MM.1S (cell line): ENCODE measurements around the gene HDGF.

ENCODE experiments used
- DNase-seq: peaks from one replicate; pipeline ENCODE4 v3.0.0-alpha.2; 2015
- H2AFZ ChIP-seq: fragments of 300-600 bp; sonication (generic); 2 replicates; pipeline ENCODE4 v1.6.0; 2016; ENCODE audit warnings: antibody characterized with exemption, low read length
- H3F3A ChIP-seq: fragments of 300-600 bp; sonication (generic); 2 replicates; pipeline ENCODE4 v1.6.1; 2016; ENCODE audit warnings: mild to moderate bottlenecking, antibody characterized with exemption, low read length, moderate library complexity, mixed read lengths; ENCODE audit not compliant: insufficient read depth
- H3K27ac ChIP-seq: fragments of 300-600 bp; sonication (generic); 2 replicates; pipeline ENCODE4 v1.5.1; 2016; ENCODE audit warnings: mild to moderate bottlenecking, low read length
- H3K27me3 ChIP-seq: fragments of 300-600 bp; sonication (generic); replicated peaks from 2 replicates; pipeline ENCODE4 v1.6.0; 2016; ENCODE audit warnings: low read length; ENCODE audit not compliant: insufficient read depth
- H3K36me3 ChIP-seq: fragments of 300-600 bp; sonication (generic); replicated peaks from 2 replicates; pipeline ENCODE4 v1.6.1; 2016; ENCODE audit warnings: mild to moderate bottlenecking, low read length, mixed read lengths; ENCODE audit not compliant: insufficient read depth
- H3K4me1 ChIP-seq: fragments of 300-600 bp; sonication (generic); 2 replicates; pipeline ENCODE4 v1.6.1; 2016; ENCODE audit warnings: low read length, mixed read lengths
- H3K4me2 ChIP-seq: fragments of 300-600 bp; sonication (generic); 2 replicates; pipeline ENCODE4 v1.6.0; 2016; ENCODE audit warnings: low read depth, low read length
- H3K4me3 ChIP-seq: fragments of 300-600 bp; sonication (generic); 2 replicates; pipeline ENCODE4 v1.5.1; 2016; ENCODE audit warnings: low read length, mixed read lengths
- H3K79me2 ChIP-seq: fragments of 300-600 bp; sonication (generic); 2 replicates; pipeline ENCODE4 v1.6.1; 2016; ENCODE audit warnings: mixed run types, low read length, mixed read lengths
- H3K9ac ChIP-seq: fragments of 300-600 bp; sonication (generic); 2 replicates; pipeline ENCODE4 v1.6.1; 2016; ENCODE audit warnings: low read length, mixed read lengths
- H3K9me2 ChIP-seq: fragments of 300-600 bp; sonication (generic); replicated peaks from 2 replicates; pipeline ENCODE4 v1.6.1; 2016; ENCODE audit warnings: mild to moderate bottlenecking, low read length, mixed read lengths; ENCODE audit not compliant: insufficient read depth
- H3K9me3 ChIP-seq: fragments of 300-600 bp; sonication (generic); replicated peaks from 2 replicates; pipeline ENCODE4 v1.6.1; 2016; ENCODE audit warnings: mild to moderate bottlenecking, low read length, mixed read lengths; ENCODE audit not compliant: insufficient read depth
- H4K20me1 ChIP-seq: fragments of 300-600 bp; sonication (generic); 2 replicates; pipeline ENCODE4 v1.6.1; 2016; ENCODE audit warnings: mild to moderate bottlenecking, low read length, moderate library complexity, mixed read lengths; ENCODE audit not compliant: insufficient read depth
- CTCF ChIP-seq: fragments of 300-600 bp; sonication (generic); IDR thresholded peaks from 2 replicates; pipeline ENCODE4 v1.5.1; 2016; ENCODE audit warnings: antibody characterized with exemption, low read length, mixed read lengths
- EZH2 ChIP-seq: fragments of 300-600 bp; sonication (generic); optimal IDR thresholded peaks from 2 replicates; pipeline ENCODE3; 2017; ENCODE audit warnings: low read depth, mild to moderate bottlenecking, antibody characterized with exemption, low read length, mixed read lengths
- EZH2phosphoT487 ChIP-seq: fragments of 300-600 bp; sonication (generic); IDR thresholded peaks from 2 replicates; pipeline ENCODE4 v1.6.1; 2018; ENCODE audit warnings: antibody characterized with exemption, low read length

Gene HDGF

GRCh38 chr1:156706657-156707416 is 44.6 kb downstream of the HDGF start:
- no peak overlapping the region for H3K9ac ChIP-seq
- peaks cover 56% of the 10 kb centered on the region for H3K27me3 ChIP-seq
- peak overlapping the region; percentile 54 for H3K4me3 ChIP-seq
- H3K79me2 ChIP-seq = no peaks in the 10 kb centered on the region
- no peaks in the 10 kb centered on the region; the same call in 1 of the 2 replicates for H3F3A ChIP-seq
- H2AFZ ChIP-seq = peak overlapping the region; percentile 59
- no peaks in the 10 kb centered on the region for H3K36me3 ChIP-seq
- H3K4me2 ChIP-seq = peak overlapping the region; percentile 96
- H3K4me1 ChIP-seq = peaks cover 16% of the 10 kb centered on the region
- H4K20me1 ChIP-seq = no peaks in the 10 kb centered on the region
- H3K9me2 ChIP-seq = no peaks in the 10 kb centered on the region
- no peak for TF ChIP-seq EZH2
- no peak for TF ChIP-seq CTCF
- TF ChIP-seq EZH2phosphoT487 = no peak
- no peak for DNase-seq
- no peak overlapping the region for H3K27ac ChIP-seq
- no peaks in the 10 kb centered on the region for H3K9me3 ChIP-seq

GRCh38 chr1:156705918-156706656 is 45.4 kb downstream of the HDGF start:
- Histone ChIP-seq H3K27ac (no peak overlapping the region), H3K4me1 (peaks cover 16% of the 10 kb centered on the region), H3F3A (no peaks in the 10 kb centered on the region; the same call in 1 of the 2 replicates), H3K27me3 (peaks cover 63% of the 10 kb centered on the region), H2AFZ (peak overlapping the region; percentile 60), H3K9ac (no peak overlapping the region; the same call in 1 of the 2 replicates), H3K9me3 (no peaks in the 10 kb centered on the region), H3K4me2 (peak overlapping the region; percentile 96), H3K4me3 (peak overlapping the region; percentile 54), H3K9me2 (no peaks in the 10 kb centered on the region), H3K36me3 (no peaks in the 10 kb centered on the region), H4K20me1 (no peaks in the 10 kb centered on the region), H3K79me2 (no peaks in the 10 kb centered on the region)
- peak; percentile 39 for DNase-seq
- TF ChIP-seq EZH2phosphoT487 (no peak), CTCF (peak; percentile 97)

GRCh38 chr1:156705321-156705917 is 46.1 kb downstream of the HDGF start, which contains the start of gene CRABP2:
Gene CRABP2, minus strand, starts transcription at chr1:156705583. Its CDS starts 137 bp downstream, at chr1:156705446.
- TF ChIP-seq CTCF (no peak), EZH2 (no peak), EZH2phosphoT487 (no peak)
- DNase-seq = no peak

More at GRCh38 chr1:156705321-156705917, 46.1 kb downstream of the HDGF start, which contains the start of gene CRABP2:
- Histone ChIP-seq H3K36me3 (no peaks in the 10 kb centered on the region), H3F3A (no peaks in the 10 kb centered on the region; the same call in 1 of the 2 replicates), H3K4me2 (peak within 1 kb of the TSS; percentile 96), H3K9me3 (no peaks in the 10 kb centered on the region), H3K27me3 (peaks cover 68% of the 10 kb centered on the region), H3K9me2 (no peaks in the 10 kb centered on the region), H2AFZ (peak within 1 kb of the TSS; percentile 60), H3K4me1 (peaks cover 16% of the 10 kb centered on the region), H3K4me3 (peak within 1 kb of the TSS; percentile 54), H4K20me1 (no peaks in the 10 kb centered on the region), H3K27ac (no peak within 1 kb of the TSS), H3K79me2 (no peaks in the 10 kb centered on the region), H3K9ac (no peak within 1 kb of the TSS; the same call in 1 of the 2 replicates)
